GM19372 (cell line): ENCODE data around the gene ATAD1.
"Not testable (repeated sequence)": the region's sequence is repeated elsewhere in the genome, so short reads cannot be mapped to it uniquely, and the experiment has no call there.

Experiments
- ATAC-seq: cut with Tn5 transposase; IDR thresholded peaks from one replicate; pipeline ENCODE4 v1.9.1; 2021; ENCODE audit warnings: mild to moderate bottlenecking, low read depth, moderate library complexity; ENCODE audit not compliant: unreplicated experiment

The ATAD1 gene

GRCh38 chr10:87761892-87762291 lies 56.1 kb downstream of the ATAD1 start:
- no peak for ATAC-seq

DNA sequence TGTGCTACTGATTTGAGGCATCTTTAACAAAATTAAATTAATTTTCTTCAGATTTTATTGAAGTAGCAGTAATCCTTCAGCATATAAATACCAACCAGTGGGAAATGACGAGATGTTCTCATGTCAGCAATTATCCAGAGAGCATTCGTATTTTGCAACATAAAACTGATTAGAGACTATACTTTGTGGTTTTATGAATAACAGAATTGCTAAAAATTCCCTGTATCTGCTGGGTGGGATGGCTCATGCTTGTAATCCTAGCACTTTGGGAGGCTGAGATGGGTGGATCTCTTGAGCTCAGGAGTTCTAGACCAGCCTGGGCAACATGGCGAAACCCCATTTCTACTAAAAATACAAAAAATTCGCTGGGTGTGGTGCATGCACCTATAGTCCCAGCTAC lies 56.9 kb downstream of the ATAD1 start:
- ATAC-seq, result no peak

- no peak for ATAC-seq
Measured at GRCh38 chr10:87760195-87760905, 57.7 kb downstream of the ATAD1 start.

DNA sequence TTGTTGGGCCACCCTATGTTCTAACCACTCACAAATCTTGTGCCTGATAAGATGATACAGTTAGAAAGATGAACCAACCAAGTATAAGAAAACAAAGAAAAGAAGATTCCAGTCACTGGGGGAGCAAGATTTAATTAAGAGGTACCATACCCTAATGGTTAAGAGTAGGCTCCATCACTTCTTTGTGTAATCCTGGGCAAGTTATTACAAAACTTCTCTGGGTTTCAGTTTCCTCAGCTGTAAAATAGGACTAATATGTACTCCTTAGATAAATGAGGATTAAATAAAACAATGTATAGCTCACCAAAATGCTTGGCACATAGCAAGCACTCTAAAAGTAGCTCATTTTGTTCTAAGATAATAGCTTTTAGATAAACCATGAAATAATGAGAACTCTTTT lies 58.5 kb downstream of the ATAD1 start:
- no peak for ATAC-seq

- ATAC-seq, result no peak
Measured at GRCh38 chr10:87757685-87758084, 60.3 kb downstream of the ATAD1 start.

DNA sequence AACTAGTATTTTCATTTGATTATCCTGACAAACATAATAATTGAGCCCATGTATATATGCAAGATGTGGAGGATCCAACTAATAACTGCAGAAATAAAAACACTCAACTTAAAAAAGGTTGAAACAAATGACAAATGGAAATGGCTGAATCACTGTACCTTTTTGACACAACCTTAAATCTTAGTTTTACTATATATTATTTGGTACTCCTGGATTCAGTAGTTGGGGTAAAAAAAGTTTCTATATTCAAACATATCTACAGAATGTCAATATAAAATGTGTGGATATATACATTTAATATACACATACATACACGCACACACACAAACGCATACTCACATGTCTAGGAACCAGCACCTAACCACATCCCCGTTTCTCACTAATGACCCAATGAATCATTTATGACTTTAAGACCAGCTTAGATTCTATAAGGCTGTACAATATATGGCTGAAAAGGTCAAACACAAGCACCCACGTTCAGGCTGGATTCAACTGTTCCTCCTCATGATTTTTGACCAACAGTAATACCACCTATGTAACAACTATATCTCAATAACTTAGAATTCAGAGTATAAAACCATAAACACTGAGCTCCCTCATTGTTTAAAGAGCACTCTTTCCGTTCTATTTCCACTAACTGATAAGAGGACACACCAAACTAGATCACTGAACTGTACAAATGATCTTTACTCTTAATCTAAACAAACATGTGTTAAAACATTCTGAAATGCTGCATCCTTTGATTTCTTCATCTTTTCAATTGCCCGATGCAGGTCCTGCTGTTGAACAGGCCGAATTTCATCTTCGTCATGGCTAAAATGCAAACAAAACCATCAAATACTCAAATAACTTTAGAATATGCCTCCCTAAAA lies 63.8 kb downstream of the ATAD1 start:
- no peak for ATAC-seq

DNA sequence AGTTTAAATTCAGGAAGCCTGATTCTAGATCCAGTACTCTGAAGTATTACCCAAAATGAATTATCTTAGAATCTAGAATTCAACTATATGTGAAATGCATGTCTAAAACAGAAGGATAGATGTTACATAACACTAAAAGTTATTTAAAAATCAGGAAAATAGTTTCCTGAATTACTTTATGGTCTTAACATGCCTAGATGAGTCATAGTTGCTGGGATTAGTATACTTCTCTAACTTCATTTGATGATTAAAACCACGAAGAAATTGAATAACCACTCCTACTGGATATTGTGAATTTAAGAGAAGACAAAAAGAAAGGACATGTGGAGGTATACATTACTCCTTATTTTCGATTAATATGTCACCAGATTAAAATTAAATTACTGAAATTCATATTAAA lies 65.5 kb downstream of the ATAD1 start:
- no peak for ATAC-seq

DNA sequence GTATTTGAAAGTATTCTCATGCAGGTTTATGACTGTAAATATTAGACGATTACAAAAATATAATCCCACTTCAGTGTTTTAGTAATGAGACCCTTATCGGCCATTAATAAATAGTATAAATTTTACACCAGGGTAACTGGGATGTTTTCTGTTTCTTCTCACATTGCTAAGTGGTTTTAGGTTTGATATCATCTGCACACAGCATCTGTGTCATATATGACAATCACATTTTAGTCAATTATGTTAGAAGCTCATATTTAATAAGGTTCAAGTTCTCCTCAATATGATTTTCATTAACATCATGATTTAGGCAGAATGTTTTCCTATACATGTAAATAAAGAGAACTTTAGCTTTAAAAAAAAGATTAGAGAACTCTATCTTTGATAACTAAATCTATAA lies 66.8 kb downstream of the ATAD1 start:
- ATAC-seq, result no peak

- ATAC-seq, result no peak
Measured at GRCh38 chr10:87750817-87751216, 67.2 kb downstream of the ATAD1 start.

DNA sequence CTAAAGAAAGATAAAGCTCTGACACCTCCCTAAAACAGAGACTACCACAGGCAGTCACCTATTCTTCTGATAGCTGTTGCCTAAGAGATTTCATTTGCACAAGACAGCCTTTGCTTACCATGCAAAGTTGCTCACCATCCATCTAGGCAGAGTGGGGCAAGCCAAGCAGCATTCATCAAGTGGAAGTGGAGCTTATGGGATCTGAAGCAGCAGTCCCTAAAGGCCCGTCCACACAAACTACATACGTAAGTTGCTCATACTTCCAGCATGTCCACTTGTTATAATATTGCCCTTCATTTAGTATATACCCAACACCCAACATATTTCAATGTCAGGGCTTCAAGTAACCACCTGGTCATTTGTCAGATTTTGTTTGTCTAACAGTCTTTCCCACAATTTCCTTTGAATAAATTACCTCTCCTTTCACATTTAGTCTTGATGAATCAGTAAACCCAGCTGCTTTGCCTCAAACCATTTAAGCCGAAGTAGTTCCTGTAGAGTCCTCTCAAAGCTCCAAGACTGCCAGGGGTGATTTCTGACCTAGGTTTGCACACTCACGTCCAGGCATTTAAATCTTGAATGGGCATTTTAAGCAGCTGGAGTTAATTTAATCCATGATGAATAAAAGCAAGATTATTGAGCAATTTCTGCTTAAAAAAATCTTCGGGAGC lies 67.9 kb downstream of the ATAD1 start:
- no peak for ATAC-seq

DNA sequence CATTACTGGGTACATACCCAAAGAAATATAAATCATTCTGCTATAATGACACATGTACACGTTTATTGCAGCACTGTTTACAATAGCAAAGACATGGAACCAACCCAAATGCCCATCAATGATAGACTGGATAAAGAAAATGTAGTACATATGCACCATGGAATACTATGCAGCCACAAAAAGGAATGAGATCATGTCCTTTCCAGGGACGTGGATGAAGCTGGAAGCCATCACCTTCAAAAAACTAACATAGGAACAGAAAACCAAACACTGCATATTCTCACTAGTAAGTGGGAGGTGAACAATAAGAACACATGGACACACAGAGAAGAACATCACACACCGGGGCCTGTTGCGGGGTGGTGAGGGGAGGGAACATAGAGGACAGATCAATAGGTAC lies 69.8 kb downstream of the ATAD1 start:
- not testable (repeated sequence) for ATAC-seq

- no peak for ATAC-seq
Measured at GRCh38 chr10:87746911-87747310, 71.1 kb downstream of the ATAD1 start.

- no peak for ATAC-seq
Measured at GRCh38 chr10:87744606-87745005, 73.4 kb downstream of the ATAD1 start.

DNA sequence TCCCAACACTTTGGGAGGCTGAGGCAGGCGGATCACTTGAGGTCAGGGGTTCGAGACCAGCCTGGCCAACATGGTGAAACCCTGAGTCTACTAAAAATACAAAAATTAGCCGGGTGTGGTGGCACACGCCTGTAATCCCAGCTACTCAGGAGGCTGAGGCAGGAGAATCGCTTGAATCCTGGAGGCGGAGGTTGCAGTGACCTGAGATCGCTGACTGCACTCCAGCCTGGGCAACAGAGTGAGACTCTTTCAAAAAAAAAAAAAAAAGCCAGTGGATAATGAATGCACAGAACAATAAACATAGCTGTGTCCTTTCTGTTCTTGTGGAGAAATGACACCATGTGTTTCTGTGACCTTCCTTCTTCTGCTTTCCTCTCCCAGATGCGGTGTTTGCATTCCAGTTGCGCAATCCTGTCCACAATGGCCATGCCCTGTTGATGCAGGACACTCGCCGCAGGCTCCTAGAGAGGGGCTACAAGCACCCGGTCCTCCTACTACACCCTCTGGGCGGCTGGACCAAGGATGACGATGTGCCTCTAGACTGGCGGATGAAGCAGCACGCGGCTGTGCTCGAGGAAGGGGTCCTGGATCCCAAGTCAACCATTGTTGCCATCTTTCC lies 74.9 kb downstream of the ATAD1 start:
- ATAC-seq, result not testable (repeated sequence)

DNA sequence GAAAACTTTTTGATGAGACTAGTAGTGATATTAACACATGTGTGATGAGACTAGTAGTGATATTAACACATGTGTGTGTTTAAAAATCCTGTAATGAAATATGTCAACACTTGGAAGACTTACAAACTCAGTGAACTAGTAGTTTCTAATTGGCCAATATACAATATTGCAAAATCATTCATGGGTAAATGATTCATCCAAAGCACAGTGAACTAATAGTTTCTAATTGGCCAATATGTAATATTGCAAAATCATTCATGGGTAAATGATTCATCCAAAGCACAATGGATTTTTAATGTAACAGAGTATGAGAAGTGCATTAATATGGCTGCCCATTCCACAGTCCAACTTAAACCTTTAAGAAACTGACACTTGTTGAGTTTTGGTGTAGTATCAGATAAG lies 77.8 kb downstream of the ATAD1 start:
- ATAC-seq, result no peak

GRCh38 chr10:87739703-87740102 lies 78.3 kb downstream of the ATAD1 start:
- ATAC-seq, result no peak

GRCh38 chr10:87738253-87738652 lies 79.8 kb downstream of the ATAD1 start:
- ATAC-seq, result not testable (repeated sequence)

GRCh38 chr10:87734987-87735827 lies 82.8 kb downstream of the ATAD1 start:
- ATAC-seq, result no peak

GRCh38 chr10:87733081-87733480 lies 84.9 kb downstream of the ATAD1 start:
- no peak for ATAC-seq

DNA sequence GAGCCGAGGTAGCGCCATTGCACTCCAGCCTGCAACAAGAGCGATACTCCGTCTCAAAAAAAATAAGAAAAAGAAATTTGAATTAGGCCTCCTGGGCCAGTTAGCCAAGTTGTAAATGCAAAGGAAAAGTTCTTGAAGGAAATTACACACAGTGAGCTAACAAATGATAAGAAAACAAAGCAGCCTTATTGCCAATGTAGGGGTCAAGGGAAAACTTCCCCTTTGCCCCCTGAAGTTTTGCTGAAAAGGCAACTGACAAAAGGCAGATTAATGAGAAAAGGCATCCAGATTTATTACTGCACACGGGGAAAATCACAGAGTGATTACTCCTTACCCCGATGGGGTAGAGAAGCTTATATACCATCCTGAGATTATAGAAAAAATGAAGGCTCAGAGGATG lies 88.1 kb downstream of the ATAD1 start:
- no peak for ATAC-seq
